Nephron progenitor cell (in vitro differentiated cells): ENCODE results near the gene NRL.

Source experiments
- DNase-seq: peaks from one replicate; pipeline ENCODE4 v3.0.0; 2021
- H3K27ac Mint-ChIP-seq: 2 replicates; pipeline ENCODE4 v1.8.0; 2021; ENCODE audit warnings: mild to moderate bottlenecking, moderate library complexity, mixed read lengths
- H3K27me3 Mint-ChIP-seq: 2 replicates; pipeline ENCODE4 v1.8.0; 2021; ENCODE audit warnings: mild to moderate bottlenecking, low read depth, mixed read lengths; ENCODE audit not compliant: poor library complexity
- H3K36me3 Mint-ChIP-seq: 2 replicates; pipeline ENCODE4 v1.8.0; 2021; ENCODE audit warnings: low read depth, mixed read lengths
- H3K4me1 Mint-ChIP-seq: 2 replicates; pipeline ENCODE4 v1.8.0; 2021; ENCODE audit warnings: mixed read lengths
- H3K4me3 Mint-ChIP-seq: 2 replicates; pipeline ENCODE4 v1.8.0; 2021; ENCODE audit warnings: mild to moderate bottlenecking, moderate library complexity, mixed read lengths
- H3K9me3 Mint-ChIP-seq: 2 replicates; pipeline ENCODE4 v1.8.0; 2021; ENCODE audit warnings: mild to moderate bottlenecking, moderate library complexity, mixed read lengths
- CTCF ChIP-seq: fragments of 200-600 bp; sonication (generic); IDR thresholded peaks from 2 replicates; pipeline ENCODE4 v1.5.0; 2021; ENCODE audit warnings: antibody characterized with exemption

Gene NRL

DNA sequence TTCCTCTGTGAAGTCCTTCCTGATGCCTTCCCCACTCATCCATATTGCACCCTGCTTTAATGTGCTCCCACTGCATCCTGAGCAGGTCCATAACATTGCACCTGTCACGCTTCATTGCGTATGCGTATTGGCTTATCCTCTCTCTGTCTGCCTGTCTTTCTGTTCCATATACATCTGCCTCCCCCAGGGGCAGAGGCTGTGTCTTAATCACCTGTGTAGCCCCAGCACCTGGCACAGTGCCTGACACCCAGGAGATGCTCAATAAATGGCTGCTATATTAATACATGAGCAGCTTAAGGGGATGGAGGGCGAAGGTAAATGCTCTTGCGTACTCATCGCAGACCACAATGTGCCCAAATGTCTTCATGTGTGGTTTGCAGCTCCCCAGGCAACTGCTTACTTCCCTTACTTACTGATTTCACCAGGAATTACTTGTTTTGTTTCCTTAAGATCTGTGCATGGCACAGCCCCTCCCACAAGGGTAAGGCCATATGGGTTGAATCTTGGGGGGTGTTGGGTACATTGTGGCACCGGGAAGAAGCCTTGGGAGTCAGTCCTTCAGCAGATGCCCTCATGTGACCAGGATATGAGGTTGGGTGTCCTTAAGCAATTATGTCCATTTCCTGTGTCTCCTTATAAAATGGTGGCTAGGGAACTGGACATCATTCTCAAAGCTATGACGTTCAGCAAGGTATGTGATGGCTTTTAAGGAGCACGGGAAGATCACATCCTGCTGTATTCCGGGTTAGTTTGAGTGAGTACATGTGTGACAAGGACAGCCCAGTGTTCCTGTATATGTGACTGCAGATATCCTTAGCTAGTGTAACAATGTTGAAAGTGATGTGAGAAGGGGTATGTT, 44.2 kb downstream of the NRL start:
- peaks cover 32% of the 10 kb centered on the region for H3K4me1 Mint-ChIP-seq
- no peak for TF ChIP-seq CTCF
- no peak for DNase-seq
- H3K4me3 Mint-ChIP-seq: no peak overlapping the region
- no peaks in the 10 kb centered on the region for H3K9me3 Mint-ChIP-seq
- no peaks in the 10 kb centered on the region for H3K36me3 Mint-ChIP-seq
- peaks cover 30% of the 10 kb centered on the region for H3K27me3 Mint-ChIP-seq
- peak overlapping the region; percentile 26 for H3K27ac Mint-ChIP-seq

GRCh38 chr14:24069411-24069735, 45.4 kb downstream of the NRL start:
- Mint-ChIP-seq H3K27ac (no peak overlapping the region), H3K4me1 (peaks cover 36% of the 10 kb centered on the region), H3K9me3 (no peaks in the 10 kb centered on the region), H3K27me3 (peaks cover 26% of the 10 kb centered on the region), H3K36me3 (no peaks in the 10 kb centered on the region), H3K4me3 (no peak overlapping the region)
- TF ChIP-seq CTCF: no peak
- DNase-seq: no peak

DNA sequence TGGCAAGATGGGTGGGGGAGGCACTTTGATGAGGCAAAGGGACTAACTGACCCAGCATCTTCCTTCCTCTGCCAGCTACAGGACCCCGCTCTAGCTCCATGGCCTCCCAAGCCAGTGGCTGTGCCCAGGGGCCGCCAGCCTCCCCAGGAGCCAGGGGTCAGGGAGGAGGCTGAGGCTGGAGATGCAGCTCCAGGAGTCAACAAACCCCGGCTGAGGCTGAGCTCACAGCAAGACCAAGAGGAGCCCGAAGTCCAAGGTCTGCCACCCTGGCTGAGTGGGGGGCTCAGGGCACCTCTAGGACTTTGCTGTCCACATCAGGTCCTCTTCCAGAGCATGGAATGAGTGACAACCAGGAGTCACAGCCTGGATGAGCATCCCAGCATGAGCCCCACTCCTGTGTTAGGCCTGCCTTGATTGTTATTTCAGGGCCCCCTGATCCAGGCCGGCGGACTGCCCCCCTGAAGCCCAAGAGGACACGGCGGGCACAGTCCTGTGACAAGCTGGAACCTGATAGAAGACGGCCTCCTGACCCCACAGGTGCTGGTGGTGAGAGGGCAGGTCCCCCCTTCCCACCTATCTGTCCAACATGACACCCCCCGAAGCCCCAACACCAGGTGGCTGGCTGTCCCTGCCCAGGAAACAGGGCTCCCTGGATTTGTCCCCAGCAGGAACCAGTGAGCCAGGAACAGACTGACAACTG, 45.9 kb downstream of the NRL start:
- no peaks in the 10 kb centered on the region for H3K9me3 Mint-ChIP-seq
- no peak for DNase-seq
- peaks cover 26% of the 10 kb centered on the region for H3K27me3 Mint-ChIP-seq
- no peak overlapping the region for H3K27ac Mint-ChIP-seq
- no peak overlapping the region for H3K4me3 Mint-ChIP-seq
- H3K4me1 Mint-ChIP-seq: peaks cover 37% of the 10 kb centered on the region
- TF ChIP-seq CTCF: no peak
- no peaks in the 10 kb centered on the region for H3K36me3 Mint-ChIP-seq

- Mint-ChIP-seq H3K36me3 (no peaks in the 10 kb centered on the region), H3K4me3 (no peak overlapping the region), H3K4me1 (peaks cover 31% of the 10 kb centered on the region), H3K9me3 (no peaks in the 10 kb centered on the region), H3K27me3 (peaks cover 26% of the 10 kb centered on the region), H3K27ac (no peak overlapping the region)
- no peak for DNase-seq
- no peak for TF ChIP-seq CTCF
Observed at GRCh38 chr14:24067133-24068082, 47.3 kb downstream of the NRL start.

GRCh38 chr14:24066496-24067132, 48.1 kb downstream of the NRL start:
- H3K4me3 Mint-ChIP-seq: no peak overlapping the region
- DNase-seq: no peak
- peaks cover 29% of the 10 kb centered on the region for H3K4me1 Mint-ChIP-seq
- no peak overlapping the region for H3K27ac Mint-ChIP-seq
- H3K27me3 Mint-ChIP-seq: peaks cover 26% of the 10 kb centered on the region
- H3K9me3 Mint-ChIP-seq: no peaks in the 10 kb centered on the region
- TF ChIP-seq CTCF: no peak
- H3K36me3 Mint-ChIP-seq: no peaks in the 10 kb centered on the region
